ENCODE measurements around the gene TSPAN11.
A peak's percentile ranks its signal among the peaks of the same experiment; 100 is the strongest.

Gene TSPAN11

GRCh38 chr12:30996255-30996654 lies 69.7 kb downstream of the TSPAN11 start:
- DNase-seq (ENCODE audit: low read depth): peak; percentile 40
- no peak overlapping the region for H3K4me3 ChIP-seq (ENCODE audit: low read depth, low read length)

GRCh38 chr12:30996752-30997151 lies 70.2 kb downstream of the TSPAN11 start:
- no peak overlapping the region for H3K4me3 ChIP-seq (ENCODE audit: low read depth, low read length)
- no peak for DNase-seq (ENCODE audit: low read depth)

DNA sequence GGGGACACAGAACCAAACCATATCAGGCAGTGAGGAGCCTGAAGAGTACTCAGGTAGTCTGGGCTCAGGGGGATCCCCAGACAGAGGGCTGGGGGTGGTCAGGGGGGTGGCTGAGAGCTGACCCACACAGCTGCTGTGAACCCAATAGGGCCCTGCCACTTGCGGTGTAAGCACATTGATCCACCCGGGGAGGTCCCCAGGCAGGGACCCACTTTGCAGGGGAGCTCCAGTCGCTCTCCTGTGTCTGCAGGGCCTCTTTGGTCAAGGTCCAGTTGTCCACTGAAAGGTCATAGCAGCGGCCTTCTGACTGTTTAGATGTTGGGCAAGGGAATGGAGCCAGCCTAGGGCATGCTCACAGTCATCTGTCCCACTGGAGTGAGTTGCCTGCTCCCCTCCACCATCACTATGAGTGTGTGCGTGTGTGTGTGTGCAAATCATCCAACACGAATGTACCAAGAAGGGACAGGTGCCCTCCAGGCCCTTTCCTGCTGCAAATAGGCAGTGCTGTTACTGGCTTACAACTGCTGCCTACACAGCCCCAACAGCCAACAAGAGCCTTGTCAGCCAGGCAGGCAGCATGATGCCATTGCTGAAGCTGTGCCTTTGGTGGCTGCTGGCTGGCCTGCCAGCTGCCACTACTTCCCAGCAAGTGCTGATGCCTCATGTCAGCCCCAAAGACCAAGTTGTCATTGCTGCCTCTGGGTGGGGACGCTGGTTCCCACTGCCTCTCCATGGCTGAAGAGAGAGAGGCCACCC lies 71.3 kb downstream of the TSPAN11 start:
- H3K4me3 ChIP-seq (ENCODE audit: low read depth, low read length): no peak overlapping the region
- DNase-seq (ENCODE audit: low read depth): no peak

DNA sequence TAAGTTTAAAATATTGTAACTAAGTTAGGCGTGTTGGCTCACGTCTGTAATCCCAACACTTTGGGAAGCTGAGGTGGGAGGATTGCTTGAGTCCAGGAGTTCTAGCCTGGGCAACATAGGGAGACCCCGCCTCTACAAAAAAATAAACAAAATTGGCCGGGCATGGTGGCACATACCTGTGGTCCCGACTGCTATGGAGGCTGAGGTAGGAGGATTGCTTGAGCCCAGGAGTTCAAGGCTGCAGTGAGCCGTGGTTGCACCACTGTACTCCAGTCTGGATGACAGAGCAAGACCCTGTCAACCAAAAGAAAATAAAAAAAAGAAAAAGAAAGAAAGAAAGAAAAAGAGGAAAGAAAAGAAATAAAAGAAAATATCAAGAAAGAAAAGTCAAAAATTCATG lies 72.5 kb downstream of the TSPAN11 start:
- no peak for DNase-seq (ENCODE audit: low read depth)

GRCh38 chr12:30999723-31000122 lies 73.2 kb downstream of the TSPAN11 start:
- no peak overlapping the region for H3K4me3 ChIP-seq (ENCODE audit: low read depth, low read length)
- DNase-seq (ENCODE audit: low read depth): no peak

More for the DNA sequence above, 72.5 kb downstream of the TSPAN11 start:
- no peak overlapping the region for H3K4me3 ChIP-seq (ENCODE audit: low read depth, low read length)

GRCh38 chr12:31000751-31001150 lies 74.2 kb downstream of the TSPAN11 start:
- no peak overlapping the region for H3K4me3 ChIP-seq (ENCODE audit: low read depth, low read length)
- DNase-seq (ENCODE audit: low read depth): no peak

GRCh38 chr12:31001581-31002360 lies 75.2 kb downstream of the TSPAN11 start:
- no peak for DNase-seq (ENCODE audit: low read depth)
- no peak overlapping the region for H3K4me3 ChIP-seq (ENCODE audit: low read depth, low read length)

DNA sequence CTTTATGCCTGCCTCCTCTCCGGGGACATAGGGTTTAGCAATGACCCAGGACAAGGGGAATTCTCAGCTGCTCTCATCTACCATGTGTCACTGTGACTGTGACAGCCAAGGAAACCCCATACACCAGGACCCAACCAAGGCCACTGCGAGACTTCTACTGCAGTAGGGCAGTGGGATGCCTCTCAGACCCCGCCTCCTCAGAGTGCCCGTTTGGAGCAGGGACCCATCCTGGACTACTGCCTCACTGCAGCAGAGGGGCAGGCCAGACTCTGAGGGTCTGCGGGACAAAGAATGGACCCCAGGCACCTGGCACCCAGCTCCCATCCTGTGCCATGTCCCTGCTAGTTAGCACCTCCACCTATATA lies 75.8 kb downstream of the TSPAN11 start:
- no peak for DNase-seq (ENCODE audit: low read depth)
- H3K4me3 ChIP-seq (ENCODE audit: low read depth, low read length): no peak overlapping the region

GRCh38 chr12:31002999-31003398 lies 76.5 kb downstream of the TSPAN11 start:
- no peak for DNase-seq (ENCODE audit: low read depth)
- H3K4me3 ChIP-seq (ENCODE audit: low read depth, low read length): no peak overlapping the region

GRCh38 chr12:31003861-31004640 lies 77.5 kb downstream of the TSPAN11 start:
- DNase-seq (ENCODE audit: low read depth): no peak

DNA sequence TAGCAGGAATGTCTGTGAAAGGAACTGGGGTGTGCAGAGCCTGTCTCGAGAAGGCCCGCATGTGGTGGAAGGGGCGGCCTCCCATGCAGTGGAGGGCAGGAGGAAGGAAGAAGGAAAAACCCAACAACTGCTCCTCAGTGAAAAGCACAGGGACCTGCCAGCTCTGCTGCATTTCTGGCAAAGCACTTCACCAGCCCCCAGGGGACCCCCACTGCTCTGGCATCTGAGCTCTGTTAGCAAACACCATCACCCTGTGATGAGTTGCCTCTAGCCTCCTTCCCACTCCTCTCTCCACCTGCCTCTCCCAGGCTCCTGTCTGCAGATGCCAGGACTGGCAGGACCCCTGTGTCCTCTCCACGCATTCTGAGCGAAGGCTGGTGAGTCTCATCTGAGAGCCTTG lies 78.1 kb downstream of the TSPAN11 start:
- no peak overlapping the region for H3K4me3 ChIP-seq (ENCODE audit: low read depth, low read length)
- DNase-seq (ENCODE audit: low read depth): no peak

More at GRCh38 chr12:31003861-31004640, 77.5 kb downstream of the TSPAN11 start:
- H3K4me3 ChIP-seq (ENCODE audit: low read depth, low read length): no peak overlapping the region

DNA sequence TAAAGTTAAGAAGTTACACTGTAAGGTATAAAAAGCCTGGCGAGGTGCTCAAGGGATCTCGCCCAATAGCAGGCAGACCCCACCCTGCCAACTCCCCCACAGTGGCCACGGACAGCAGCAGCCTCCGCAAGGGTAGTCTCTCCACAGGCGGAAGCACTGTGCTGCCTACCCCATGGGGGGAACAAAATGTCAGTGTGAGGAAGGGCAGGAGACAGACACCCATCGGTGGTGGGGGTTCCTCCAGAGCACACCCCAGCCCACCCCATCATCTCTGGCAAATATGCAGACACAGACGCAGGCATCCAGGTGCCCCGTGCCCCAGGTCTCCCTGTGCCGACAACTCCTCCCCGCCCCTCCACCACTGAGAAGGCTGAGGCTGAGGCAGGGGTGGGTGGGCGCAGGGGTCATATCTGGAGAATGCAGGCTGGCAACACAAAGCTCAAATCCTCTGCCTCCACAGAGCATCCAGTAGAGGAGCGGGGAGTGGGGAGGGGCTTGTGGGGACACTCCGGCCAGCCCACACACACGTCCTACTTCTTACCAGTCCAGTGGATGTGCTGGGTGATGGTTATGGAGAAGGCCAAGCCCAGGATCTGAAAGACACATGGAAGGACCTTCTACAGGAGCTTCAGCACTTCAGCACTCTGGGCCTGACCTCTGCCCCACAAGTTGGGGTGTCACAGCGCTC lies 78.9 kb downstream of the TSPAN11 start:
- H3K4me3 ChIP-seq (ENCODE audit: low read depth, low read length): no peak overlapping the region
- no peak for DNase-seq (ENCODE audit: low read depth)

GRCh38 chr12:31005944-31006361 lies 79.4 kb downstream of the TSPAN11 start:
- peak; percentile 40 for DNase-seq (ENCODE audit: low read depth)
- no peak overlapping the region for H3K4me3 ChIP-seq (ENCODE audit: low read depth, low read length)

- no peak overlapping the region for H3K4me3 ChIP-seq (ENCODE audit: low read depth, low read length)
- DNase-seq (ENCODE audit: low read depth): no peak
Observed at GRCh38 chr12:31006416-31007152, 80.0 kb downstream of the TSPAN11 start.

- DNase-seq (ENCODE audit: low read depth): no peak
Observed at GRCh38 chr12:31007153-31007495, 80.6 kb downstream of the TSPAN11 start.

DNA sequence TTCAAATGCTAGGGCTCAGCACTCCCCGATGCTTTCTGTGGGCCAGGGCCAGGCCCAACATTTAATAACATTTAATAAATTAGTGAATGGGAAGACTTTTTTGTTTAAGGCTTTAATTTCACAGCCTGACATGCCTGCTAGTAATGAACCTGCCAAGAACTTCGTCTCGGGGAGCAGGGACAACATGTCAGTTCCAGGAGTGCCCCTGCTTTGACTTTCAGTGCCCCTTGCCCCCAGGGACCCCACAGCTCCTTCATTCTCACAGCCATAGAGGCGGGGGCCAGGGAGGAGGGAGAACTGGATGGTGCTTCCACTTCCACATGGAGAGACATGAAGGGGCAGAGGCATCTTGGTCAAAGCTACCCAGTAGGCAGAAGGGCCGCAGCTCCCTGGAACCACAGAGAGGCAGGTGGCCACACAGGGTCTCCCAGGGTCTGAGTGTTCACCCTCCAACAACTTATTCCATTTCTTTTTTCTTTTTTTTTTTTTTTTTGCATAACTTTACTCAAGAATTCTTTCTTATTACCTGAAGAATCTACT lies 81.2 kb downstream of the TSPAN11 start:
- no peak overlapping the region for H3K4me3 ChIP-seq (ENCODE audit: low read depth, low read length)
- DNase-seq (ENCODE audit: low read depth): no peak

More at GRCh38 chr12:31007153-31007495, 80.6 kb downstream of the TSPAN11 start:
- no peak overlapping the region for H3K4me3 ChIP-seq (ENCODE audit: low read depth, low read length)

DNA sequence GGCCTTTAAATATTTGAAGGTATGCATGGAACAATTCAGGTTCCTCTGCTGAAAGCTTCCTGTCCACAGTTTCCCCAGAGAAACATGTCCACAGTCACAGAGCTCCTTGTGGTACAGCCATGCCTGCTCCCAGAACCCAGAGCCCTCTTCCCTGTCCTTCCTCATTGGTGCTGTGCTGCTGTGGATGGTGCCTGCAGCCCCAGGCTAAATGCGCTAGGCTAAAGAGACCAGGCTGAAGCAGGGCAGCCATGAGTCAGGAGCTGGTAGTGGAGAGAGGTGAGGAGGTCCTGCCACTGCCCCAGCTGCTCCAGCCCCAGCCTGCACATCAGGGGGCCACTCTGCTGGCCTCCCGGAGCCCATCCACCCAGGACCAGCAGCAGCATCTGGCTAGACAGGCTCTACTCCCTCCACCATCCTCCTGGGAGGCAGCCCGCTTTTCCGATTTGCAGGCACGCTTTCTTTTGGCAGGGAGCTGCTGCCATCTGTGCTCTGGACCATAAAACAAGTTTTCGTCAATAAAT lies 81.8 kb downstream of the TSPAN11 start:
- no peak overlapping the region for H3K4me3 ChIP-seq (ENCODE audit: low read depth, low read length)
- DNase-seq (ENCODE audit: low read depth): no peak
